GM18870 (cell line): ENCODE results near the gene EVC2.

Experiments used
- ATAC-seq: cut with Tn5 transposase; IDR thresholded peaks from one replicate; pipeline ENCODE4 v1.9.1; 2021; ENCODE audit warnings: moderate library complexity; ENCODE audit not compliant: unreplicated experiment

The EVC2 gene

GRCh38 chr4:5686338-5686737 lies 22.0 kb downstream of the EVC2 start:
- ATAC-seq: no peak

GRCh38 chr4:5685296-5685695 lies 23.1 kb downstream of the EVC2 start:
- no peak for ATAC-seq

DNA sequence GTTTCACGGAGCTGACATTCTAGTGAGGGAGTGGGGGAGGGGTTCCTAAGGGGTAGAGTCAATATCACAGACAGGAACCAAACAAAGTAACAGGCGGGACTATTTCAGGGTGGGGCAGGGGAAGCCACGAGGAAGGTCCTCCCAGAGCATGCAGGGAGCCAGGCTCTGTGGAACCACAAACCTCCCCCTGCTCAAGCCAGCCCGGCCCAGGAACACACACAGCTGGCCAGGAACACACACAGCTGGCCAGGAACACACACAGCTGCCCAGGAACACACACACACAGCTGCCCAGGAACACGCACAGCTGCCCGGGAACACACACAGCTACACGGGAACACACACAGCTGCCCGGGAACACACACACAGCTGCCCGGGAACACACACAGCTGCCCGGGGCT lies 24.8 kb downstream of the EVC2 start:
- ATAC-seq: no peak

DNA sequence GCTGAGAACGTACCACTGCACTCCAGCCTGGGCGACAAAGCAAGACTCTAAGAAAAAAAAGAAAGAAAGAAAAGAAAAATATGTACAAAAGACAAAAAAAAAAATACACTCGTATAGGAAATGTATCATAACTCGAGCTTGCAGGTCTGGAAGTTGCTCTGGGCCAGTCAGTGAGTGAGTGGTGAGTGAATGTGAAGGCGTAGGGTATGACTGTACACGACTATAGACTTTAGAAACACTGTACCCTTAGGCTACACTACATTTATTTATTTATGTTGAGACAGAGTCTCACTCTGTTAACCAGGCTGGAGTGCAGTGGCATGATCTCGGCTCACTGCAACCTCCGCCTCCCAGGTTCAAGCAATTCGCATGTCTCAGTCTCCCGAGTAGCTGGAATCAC lies 29.4 kb downstream of the EVC2 start:
- no peak for ATAC-seq

- ATAC-seq: no peak
These were observed 31.6 kb downstream of the EVC2 start for GRCh38 chr4:5676763-5677162.

GRCh38 chr4:5666741-5667140 lies 41.6 kb downstream of the EVC2 start:
- ATAC-seq: no peak

GRCh38 chr4:5664778-5665177 lies 43.6 kb downstream of the EVC2 start:
- ATAC-seq: no peak

- no peak for ATAC-seq
These were observed 45.8 kb downstream of the EVC2 start for GRCh38 chr4:5662555-5662954.

- no peak for ATAC-seq
These were observed 47.1 kb downstream of the EVC2 start for GRCh38 chr4:5661237-5661636.

DNA sequence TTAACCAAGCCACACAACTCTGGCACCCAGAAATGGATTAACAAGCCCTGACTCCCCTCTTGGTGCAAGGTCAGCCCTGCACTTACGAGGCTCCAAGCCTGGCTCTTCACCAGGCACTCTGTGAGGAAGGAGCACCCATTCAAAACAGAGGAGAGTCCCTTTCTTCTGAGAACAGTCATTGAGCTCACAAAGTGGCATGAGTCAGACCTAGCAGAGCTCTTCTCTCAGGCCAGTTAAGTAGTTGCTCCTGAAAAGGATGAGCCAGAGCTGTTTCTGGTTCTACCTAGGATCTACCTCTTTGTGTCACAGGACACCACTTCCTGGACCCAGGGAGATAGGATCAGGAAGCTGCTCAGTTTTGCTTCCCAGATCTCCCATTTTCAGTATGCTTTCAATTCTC lies 48.2 kb downstream of the EVC2 start:
- no peak for ATAC-seq

- no peak for ATAC-seq
These were observed 49.4 kb downstream of the EVC2 start for GRCh38 chr4:5658974-5659373.

- no peak for ATAC-seq
These were observed 51.9 kb downstream of the EVC2 start for GRCh38 chr4:5656415-5656814.

- ATAC-seq: no peak
These were observed 53.6 kb downstream of the EVC2 start for GRCh38 chr4:5654791-5655190.

GRCh38 chr4:5651089-5651488 lies 57.3 kb downstream of the EVC2 start:
- no peak for ATAC-seq

DNA sequence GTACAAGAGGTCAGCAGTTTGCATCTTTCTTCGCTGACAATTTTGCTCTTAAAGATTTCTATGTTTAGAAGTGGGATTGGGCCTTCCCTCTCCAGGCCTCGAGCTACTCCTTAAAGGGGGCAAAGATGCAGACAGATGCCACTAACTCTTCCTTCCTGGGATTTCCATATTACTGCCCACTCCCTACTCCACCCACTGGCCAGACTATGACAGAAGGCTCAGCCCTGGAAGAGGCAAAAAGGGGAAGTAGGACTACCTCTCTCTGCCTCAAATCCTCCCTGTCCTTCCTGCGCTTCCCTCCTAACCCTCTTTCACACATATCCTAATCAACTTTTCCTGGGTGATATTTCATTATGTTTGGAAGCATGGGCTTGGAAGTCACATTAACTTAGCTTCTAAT lies 58.3 kb downstream of the EVC2 start:
- ATAC-seq: no peak

DNA sequence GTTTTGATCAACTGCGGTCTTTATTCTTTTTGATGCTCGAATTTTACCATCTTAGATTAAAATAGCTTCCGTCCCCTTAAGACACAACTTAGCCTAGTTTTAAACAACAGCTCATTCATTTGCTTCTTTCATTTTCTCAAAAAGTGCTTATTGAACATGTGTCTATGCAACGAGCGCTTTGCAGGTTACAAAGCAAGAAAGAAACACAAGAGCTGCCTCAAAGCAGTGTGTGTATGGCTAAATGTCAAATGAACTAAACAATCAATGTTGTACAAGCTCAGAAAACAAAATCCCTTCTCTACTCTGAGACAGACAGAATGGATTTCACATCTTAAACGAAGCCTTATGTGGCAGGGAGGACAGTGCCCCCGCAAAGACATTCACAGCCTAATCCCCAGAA lies 61.0 kb downstream of the EVC2 start:
- no peak for ATAC-seq

DNA sequence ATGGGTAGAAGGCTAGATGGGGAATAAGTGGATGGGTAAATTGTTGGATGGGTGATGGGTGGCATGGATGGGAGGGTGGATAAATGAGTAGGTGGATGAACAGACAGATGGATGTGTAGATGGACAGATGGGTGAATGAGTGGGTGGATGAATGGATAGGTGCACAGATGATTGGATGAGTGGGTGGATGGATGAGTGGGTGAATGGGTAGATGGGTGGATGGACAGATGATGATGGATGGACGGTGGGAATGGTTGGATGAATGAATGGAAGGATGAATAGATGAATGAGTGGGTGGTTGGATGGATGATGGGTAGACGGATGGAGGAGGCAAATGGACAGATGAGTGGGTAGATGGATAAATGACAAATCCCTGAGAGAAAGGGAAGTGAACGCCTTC lies 68.3 kb downstream of the EVC2 start:
- ATAC-seq: no peak

GRCh38 chr4:5639556-5639955 lies 68.8 kb downstream of the EVC2 start:
- ATAC-seq: no peak

GRCh38 chr4:5638976-5639375 lies 69.4 kb downstream of the EVC2 start:
- ATAC-seq: no peak

GRCh38 chr4:5638316-5638715 lies 70.0 kb downstream of the EVC2 start:
- no peak for ATAC-seq

DNA sequence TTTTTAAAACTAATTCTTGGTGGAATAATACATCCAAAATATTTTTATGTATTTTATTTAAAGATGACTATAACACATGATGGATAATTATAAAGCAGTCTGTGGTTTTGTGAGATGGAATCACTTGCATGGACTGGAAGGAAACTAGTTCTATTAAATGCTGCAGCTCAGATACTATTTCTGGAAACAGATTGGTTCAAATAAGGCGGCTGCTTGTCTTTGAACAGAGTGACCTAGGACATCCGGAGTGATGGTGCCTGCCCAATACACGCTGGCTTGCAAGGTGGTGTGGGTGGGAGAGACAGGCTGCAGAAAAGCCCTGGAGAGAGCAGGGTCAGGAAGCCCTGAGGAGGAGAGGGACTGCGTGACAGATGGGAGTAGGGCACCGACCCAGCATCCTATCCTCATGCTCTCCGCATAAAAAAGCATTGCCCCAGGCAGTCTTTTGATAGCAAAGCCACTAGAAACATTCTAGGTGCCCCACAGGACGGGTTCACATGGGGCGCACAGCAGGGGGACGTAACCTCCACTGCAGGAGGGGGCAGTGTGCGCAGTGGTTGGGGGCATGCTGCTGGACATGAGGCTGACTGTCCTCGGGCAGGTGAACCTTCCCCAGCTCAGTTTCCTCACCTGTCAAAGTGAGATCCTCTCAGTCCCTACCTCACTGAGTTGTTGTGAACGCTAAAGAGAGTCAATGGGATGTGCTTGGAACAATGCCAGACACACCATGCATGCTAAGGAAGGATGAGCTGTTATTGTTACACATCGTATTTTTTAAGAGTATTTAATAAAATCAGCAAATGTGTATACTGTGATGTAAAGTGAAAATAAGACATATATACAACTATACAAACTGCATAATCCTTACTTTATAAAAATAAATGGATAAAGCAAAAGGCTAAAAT lies 71.3 kb downstream of the EVC2 start:
- ATAC-seq: no peak

DNA sequence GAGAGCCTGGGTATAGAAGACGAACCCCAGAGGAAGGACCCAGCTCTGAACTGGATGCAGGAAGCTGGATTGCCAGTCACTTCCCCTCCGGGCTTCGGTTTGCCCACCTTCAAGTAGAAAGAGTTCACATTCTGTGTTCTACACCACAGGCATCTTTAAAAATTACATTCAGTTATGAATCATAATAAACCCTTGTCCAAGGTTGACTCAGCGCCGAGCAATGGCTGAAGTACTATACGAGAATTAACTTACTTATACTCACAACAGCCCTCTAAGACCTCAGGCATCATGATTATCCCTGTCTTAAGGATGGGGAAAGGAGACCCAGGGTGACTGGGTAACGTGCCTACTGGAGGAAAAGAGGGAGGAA lies 72.5 kb downstream of the EVC2 start:
- no peak for ATAC-seq

DNA sequence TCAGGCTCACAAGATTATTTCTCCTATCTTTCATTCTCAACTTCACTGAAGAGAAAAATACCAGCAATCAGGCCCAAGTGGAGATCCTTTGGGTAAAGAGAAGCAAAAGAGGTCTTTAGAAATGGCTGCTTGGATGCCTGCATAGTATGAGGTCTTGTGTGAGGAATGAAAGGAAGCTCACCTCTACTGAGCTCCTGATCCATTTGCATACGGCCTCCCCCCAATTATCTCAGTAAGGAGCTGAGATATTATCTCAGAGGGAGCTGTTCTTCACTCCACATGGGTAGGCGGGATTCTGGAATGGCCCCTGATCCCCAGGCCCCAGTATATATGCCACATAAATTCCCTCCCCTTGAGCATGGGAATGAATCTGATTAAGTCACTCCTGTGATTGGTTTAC lies 75.8 kb downstream of the EVC2 start:
- no peak for ATAC-seq
